NCI-H1092 (cell line): ENCODE measurements around the gene TRMT61A.
"Not testable (repeated sequence)": the region's sequence is repeated elsewhere in the genome, so short reads cannot be mapped to it uniquely, and the experiment has no call there.

Experiments used
- DNase-seq: peaks from one replicate; lab custom pipeline; 2025; lab: John Stamatoyannopoulos, UW

The TRMT61A gene

DNA sequence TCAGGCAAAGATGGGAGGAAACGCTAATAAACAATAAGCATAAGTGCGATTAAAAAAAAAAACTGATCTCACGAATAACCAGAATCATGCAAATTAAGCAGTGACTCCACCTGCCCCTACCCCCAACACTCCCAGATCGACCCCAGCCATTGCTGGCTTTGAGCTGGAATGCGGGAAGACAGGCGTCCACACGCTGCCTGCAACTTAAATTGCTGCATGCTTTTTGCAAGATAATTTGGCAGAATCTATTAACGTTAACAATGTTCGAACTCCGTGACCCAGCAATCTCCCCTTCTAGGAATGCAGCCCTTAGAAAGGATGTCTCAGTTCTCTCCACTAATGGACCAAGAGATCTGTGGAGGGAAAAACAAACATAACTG lies 5.4 kb upstream of the TRMT61A start:
- DNase-seq, result no peak

DNA sequence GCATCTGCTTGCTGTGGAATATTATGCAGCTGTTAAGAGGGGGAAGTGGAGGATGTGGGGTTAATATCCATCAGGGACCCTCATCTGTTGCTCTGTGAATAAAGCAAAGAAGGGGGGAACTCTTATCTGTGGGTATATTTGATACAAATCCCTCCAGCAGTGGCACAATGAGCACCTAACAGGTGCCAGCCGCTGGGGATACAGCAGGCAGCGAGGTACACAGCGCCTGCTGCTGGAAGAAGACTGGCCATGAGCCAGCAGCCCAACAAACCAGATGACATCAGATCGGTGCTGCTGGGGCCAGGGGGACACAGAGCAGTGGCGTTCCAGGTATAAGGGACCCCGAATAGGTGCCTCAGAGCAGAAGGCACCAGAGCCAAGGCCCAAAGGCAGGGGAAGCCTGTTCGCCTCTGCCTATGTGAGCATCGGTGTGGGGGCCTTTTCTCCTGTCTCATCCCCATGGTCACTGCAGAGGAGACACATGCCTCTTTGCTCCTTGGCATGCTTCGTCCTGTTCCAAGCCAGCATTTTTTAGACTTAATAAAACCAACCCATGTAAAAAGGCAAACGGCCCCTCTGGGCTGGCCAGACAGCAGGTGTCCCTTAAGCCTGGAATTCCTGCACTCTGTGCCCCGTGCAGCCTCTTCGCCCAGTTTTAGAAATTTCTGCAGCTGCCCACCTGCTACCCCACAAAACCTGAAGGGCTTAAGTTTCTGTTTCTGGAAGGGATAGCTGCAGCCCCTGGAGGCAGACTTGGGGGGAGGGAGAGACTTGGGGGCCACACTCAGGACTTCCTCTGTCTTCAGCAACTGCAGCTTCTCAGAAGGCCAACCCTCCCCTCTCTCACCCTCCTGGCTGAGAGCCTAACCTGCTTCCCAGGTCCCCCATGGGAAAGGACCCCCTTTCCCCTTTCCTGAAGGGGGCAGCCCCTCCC lies 4.7 kb upstream of the TRMT61A start:
- no peak for DNase-seq

DNA sequence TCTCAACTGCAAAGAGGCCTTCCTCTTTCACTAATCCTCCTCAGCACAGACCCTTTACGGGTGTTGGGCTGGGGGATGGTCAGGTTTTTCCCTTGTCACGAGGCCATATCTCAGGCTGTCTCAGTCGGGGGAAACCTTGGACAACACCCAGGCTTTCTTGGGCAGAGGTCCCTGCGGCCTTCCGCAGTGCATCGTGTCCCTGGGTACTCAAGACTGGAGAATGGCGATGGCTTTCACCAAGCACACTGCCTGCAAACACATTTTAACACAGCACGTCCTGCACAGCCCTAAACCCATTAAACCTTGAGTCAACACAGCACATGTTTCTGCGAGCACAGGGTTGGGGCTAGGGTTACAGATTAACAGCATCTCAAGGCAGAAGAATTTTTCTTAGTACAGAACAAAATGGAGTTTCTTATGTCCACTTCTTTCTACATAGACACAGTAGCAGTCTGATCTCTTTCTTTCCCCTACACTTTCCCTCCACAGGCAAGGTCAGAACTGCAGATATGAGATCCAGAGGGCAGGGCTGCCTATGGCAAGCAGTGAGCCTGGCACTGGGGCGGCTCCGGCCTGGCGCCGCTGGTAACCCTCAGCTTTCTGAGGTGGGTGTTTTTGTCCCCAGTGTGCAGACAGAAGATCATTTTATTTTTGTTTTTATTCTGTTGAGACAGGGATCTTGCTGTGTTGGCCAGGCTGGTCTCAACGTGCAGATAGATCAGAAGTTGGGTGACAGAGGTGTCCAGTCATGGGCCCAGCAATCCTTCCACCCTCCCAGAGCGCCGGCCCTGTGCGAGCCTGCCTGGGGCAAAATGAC lies 3.4 kb upstream of the TRMT61A start:
- DNase-seq, result not testable (repeated sequence)

DNA sequence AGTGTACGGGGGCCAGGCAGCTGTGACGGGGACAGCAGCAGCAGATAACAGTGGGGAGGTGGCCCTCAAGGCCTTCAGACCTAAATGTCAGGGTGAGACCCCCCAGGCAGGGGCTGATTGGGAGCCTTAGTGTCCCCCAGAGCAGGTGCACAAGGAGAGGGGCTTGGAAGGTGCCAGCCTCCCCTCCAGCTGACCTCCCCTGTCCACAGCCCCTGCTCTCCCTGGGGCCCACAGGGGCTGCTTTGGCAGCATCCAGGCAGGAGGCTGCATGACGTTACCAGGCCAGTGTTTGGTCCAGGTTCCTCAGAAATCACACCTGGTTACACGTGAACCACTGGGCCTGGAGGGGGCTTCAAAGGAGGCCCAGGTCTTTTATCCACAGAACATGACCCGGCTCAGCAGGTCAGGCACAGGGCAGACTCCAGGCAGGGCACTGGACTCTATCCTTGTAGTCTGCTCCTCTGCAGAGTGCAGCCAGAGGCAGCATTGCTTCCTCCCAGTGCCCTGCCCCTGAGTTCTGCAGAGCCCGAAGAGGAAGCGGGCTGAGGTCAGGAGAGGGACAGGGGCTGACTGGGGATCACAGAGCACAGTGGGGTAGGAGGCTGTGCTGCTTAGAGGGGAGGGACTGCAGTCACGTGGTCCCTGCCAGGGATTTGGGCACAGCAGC lies 2.6 kb upstream of the TRMT61A start:
- DNase-seq, result no peak

DNA sequence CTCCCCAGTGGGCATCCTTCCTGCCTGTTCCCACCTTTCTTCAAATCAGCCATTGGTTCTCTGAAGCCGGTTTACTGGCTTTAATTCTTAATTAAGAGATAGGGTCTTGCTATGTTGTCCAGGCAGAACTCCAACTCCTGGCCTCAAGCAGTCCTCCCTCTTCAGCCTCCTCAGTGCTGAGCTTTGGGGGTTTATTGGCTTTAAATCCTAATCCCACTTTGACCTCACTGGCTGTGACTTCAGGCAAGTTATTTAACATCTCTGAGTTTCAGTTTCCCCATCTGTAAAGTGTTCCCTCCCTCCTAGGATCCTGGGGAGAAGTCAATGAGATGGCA lies 2.1 kb upstream of the TRMT61A start:
- DNase-seq, result no peak

DNA sequence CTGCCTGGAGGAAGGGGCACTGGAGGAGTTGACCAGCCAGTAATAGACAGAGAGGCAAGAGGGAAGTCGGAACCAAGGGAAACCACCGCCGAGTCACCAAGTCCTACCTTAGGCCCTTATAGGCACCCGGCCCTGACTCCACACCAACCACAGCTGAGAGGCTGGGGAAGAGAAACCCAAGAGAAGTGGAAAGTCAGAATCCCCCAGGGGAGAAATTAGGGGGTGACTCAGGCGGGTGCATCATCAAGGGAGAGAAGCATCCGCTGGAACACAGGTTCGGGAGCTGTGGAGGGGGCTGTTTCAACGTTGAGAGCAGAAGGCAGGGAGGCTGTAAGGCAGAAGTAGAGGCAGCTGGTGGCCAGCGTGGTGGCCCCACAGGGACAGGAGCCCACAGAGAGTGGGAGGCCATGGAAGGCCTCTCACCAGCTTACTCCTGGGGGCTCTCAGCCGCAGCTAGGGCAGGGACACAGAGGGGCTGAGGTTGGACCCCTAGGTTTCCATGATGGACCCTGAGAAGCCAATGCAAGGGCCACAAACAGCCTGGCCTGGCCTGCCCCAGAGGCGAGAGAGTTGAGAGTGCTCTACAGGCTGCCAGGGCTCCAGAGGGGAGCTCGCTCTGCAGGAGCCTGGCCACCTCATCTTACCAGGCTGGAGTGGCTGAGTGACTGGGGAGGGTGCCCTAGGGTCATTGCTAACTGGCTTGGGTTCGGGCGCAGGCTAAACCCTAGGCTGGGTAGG lies 1.4 kb upstream of the TRMT61A start:
- DNase-seq, result no peak

DNA sequence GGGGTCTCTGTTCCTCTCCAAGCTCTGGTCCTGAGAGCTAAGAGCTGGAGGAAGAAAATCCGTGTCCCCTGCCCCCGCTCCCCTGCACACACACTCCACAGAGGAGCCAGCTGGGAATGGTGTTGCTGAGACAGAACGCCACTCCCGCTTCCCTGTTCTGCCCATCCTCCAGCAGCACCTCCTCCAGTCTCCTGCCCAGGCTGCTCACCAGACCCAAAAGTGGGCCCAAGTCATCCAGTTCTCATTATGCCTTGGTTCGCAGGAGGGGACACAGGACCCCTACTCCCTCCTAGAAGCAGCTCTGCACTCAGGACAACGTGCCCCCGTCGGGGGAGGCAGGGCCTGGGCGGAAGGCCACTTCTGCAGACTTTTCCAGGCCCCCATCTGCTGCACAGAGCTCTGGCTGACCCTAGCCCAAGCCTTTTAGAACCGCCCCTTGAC lies 830 bp upstream of the TRMT61A start:
- DNase-seq, result no peak

DNA sequence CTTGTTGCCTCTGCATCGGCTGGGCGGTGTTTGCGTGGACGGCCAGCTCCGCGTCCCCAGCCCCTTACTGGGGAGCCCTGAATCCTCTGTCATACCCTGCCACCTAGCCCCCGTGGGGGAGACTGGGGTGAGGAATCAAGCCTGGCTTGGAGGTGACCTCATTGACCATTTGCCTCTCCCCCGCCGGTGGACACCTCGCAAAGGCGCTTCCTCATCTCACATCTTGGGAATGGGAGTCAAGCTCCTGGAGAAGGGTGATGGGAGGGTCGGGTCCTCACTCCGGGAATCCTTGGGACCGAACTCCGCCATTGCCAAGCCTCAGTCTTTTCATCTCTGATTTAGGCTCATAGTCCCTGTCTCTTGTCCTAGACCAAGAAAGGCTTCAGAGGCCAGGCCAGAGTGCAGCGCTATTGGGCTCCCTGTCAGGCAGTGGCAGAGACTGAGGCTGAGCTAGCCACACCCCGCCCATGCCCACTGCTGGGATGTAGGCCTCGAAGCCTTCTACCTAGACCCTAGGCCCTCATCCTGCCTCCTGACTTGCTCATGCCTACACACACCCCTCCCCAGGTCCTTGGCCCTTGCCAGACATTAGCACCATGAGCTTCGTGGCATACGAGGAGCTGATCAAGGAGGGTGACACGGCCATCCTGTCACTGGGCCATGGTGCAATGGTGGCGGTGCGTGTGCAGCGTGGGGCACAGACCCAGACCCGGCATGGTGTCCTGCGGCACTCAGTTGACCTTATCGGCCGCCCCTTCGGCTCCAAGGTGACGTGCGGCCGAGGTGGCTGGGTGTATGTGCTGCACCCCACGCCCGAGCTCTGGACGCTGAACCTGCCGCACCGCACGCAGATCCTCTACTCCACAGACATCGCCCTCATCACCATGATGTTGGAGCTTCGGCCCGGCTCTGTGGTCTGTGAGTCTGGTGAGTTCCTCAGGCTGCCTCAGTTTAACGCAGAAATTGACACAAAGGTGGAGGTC lies 678 bp downstream of the TRMT61A start:
- no peak for DNase-seq

DNA sequence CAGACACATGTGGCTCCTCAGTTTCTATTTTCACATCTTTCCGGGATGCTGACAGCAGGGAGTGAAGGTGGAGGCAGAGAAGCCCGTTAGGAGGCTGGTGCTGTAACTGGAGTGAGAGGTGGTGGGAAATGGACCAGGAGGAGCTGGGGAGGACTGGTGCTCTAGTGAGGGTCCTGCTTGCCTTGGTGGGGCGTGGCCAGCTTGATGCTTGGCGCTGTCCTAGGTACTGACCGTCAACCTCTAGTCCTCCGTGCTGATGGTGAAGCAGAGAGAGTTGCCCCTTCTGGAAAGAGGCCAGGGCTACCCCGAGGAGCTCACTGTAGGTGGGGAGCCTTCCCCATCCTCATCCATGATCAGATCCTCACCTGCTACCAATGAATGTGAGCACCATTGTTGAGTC lies 1.4 kb downstream of the TRMT61A start:
- no peak for DNase-seq

DNA sequence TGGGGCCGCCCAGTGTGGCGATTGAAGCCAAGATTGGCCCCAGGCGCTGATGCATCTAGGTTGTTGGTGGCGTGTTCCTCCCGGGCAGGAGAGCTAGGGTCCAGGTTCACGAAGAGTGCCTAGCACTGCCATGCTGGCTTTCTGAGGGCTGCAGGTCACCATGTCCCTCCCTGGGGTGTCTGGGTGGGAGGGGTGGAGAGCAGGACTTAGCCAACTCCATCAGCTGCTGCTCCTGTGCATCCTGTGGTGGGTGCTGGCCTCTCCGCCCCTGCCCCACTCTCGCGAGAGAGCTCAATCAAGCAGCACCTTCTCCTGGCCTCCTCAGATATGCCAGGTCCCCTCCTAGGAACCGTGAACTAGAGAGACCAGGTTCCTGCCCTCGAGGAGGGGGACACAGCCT lies 1.8 kb downstream of the TRMT61A start:
- DNase-seq, result no peak

DNA sequence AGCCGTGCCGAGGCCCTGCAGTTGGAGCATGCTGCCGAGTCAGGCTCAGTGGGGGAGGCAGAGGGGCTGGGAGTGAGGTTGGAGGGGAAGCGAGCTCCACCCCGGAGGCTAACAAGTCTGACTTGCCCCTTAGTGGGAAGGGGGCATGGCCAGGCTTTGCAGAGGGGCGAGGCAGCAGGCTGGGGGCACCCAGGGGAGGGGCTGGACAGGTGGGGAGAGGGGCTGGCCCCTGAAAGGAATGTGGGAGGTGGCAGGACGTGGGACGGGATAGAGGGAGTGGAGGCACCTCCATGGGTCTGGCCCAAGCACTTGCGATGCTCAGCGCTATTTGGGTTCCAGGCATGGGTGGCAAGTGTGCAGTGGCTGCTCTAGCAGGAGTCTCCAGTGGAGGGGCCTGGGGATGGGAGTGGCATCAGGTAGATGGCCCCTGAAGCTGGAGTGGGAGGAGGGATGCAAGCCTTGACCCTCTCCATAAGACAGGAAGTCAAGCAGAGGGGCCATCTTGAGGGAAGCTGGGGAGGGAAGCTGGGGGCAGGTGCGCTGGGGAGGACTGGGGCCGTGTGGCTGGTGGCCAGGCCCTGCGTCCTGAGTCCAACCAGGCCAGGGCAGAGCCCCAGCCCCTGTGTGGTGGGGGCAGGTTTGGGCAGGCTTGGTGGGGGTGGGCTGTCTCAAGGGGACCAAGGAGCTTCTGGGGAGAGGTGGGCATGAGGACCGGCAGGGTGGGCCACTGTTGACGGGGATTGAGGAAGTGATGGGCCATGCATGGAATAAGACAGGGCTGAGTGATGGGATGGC lies 2.6 kb downstream of the TRMT61A start:
- no peak for DNase-seq

DNA sequence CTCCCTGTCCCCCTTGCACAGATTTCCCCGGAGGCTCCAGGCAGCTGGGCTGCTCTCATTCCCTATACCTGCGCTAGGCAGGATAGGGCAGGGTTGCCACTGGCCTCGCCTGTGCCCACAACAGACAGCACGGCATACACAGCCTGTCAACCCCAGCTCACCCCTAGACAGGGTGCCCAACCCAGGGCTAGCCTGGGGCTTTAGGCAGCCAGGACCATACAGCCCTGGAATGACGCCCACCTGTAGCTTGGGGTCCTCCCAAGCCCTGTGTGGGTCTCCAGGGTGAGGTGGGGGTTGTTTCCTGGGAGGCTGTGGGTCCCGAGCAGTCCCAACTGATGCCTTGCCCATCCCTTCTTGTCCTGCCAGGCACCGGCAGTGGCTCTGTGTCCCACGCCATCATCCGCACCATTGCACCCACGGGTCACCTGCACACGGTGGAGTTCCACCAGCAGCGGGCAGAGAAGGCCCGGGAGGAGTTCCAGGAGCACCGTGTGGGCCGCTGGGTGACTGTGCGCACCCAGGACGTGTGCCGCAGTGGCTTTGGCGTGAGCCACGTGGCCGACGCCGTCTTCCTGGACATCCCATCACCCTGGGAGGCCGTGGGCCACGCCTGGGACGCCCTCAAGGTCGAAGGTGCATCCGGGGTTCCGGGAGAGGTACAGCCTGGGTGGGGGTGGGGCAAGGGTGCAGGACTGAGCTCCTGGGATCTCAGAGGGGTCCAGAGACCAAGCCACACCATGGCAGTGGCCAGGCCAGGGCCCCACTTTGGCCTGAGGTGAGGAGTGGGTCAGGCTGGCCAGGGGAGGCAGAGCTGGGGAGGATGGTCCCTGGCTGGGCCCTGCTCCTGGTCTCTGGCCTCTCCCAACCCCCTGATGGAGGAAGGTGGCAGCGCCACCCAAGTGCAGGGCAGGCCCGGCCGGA lies 3.5 kb downstream of the TRMT61A start:
- DNase-seq, result no peak

DNA sequence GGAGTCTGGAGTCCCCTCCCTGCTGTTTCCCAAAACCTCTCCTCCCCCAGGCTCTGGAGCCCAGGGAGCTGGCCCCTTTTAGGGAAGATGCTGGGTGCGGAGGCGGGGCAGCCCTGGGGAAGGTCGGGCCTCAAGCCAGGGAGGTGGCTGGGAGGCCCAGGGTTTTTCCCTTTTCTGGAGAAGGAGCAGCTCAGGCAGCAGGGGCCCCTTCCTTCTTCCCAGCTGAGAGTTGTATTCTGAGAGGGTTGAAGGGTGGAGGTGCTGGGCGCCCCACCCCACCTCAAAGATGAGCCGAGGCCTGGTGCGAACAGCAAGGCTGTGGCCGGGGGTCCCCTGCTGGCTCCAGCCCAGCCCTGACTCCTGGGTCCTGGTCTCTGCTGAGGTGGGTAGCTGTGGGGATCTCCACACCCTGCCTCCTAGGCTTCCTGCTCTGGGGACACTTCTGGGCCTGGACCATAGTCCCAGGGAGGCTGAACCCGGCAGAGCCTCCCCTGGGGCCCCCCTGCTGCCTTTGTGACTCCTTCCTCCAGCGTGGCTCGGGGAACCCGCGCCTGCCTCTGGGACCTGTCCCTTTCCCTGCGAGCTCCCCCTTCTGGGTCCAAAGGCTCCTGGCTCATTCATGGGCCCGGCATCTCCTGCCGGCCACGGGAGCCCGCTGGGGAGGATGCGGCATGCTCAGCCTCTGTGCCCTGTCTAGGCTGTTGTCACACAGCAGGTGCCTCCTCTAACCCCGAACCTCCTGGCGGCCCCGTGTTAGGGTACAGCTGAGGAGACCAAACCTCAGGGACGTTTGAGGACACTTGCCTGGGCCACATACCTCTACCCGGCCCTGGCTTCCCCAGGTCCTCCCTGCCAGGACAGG lies 4.4 kb downstream of the TRMT61A start:
- no peak for DNase-seq

DNA sequence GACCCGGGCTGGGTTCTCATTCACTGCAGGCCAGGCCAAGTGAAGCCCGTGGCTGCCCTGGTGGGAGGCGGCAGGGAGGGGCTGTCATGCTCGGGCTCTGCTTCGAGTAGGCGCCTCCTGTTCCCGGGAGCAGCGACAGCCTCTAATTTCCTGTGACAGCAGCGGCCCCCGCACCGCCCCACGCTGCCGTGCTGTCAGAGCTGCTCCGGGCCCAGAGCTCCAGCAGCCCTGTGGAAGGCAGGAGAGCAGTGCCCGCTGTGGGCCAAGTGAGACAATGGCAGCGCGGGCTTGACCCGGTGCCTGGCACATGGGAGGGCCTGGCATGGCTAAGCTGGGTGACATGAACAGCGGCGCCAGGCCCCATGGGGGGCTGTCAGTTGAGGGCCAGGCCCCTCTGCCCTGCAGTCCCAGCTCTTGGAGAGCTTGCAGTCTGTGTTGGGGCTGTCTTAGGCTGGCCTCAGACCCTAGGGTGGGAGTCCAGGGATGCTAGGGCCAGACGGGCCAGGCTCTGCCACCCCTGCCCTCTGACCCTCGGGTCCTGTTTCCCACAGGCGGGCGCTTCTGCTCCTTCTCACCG lies 5.1 kb downstream of the TRMT61A start:
- DNase-seq, result no peak

DNA sequence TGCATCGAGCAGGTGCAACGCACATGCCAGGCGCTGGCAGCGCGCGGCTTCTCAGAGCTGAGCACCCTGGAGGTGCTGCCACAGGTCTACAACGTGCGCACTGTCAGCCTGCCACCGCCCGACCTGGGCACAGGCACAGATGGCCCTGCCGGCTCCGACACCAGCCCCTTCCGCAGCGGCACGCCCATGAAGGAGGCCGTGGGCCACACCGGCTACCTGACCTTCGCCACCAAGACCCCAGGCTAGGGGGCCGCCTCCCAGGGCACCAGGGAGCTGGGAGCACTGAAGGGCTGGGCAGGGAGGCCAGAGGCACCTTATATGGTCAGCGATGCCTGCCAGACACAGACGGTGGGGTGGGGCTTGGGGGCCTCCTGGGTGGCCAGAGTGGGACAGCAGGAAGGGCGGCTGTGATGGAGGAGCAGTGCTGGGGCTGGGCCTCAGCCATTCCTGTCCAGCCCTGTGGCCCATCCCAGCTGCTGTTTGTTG lies 5.6 kb downstream of the TRMT61A start:
- DNase-seq, result no peak

DNA sequence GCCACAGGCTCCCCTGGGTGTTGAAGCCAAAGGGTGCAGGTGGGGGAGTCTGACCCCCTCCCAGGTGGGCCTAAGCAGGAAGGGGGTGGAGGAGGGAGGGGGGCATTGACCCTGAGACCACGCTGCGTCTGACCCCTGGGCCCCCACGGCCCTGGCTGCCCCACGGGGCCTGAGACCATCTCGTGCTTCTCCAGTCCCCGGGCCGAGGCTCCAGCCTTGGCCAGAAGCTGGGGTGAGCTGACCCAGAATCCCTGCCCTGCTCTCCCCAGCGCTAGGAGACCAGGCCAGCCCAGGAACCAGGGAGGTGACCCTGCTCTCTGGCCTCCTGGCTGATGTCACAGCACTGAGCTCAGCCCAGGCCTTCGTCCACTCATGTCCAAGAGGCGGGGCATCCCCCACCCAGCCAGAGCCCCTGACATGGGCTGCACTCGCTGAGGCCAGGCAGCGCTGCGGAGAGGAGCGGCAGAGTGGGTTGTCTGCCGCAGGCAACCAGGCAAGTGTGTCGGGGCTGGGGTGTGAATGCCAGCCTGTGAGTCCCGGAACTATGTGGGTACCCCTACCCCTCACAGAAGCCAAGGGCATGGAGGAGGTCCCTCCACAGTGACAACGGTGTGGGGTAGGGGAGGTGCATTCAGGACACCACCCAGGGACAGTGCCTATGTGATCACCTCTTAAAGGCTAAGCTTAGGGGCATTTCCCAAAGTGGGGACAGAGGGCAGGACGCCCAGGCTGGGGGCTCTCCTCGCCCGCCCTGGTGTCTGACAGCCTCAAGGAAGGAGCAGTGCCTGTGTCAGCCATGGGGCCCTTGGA lies 6.3 kb downstream of the TRMT61A start:
- DNase-seq, result no peak
